Measurements from ENCODE around the gene PIEZO2. TPM values are rescaled to one million over a fixed set of nuclear protein-coding genes. Genes with fewer than 3 reads are reported as not detected.

Gene PIEZO2
- total RNA-seq, 4 donors from 2014 or later = 2.4 to 5.2 (median 3.3) TPM

GRCh38 chr18:11096411-11096810 lies 53.0 kb downstream of the PIEZO2 start:
- no peak for DNase-seq (ENCODE audit: extremely low spot score)
- Histone ChIP-seq H3K4me1 (peaks cover 0 to 16% (median 14%) of the 10 kb centered on the region in 4 donors), H3K27me3 (no peaks in the 10 kb centered on the region), H3K36me3 (no peaks in the 10 kb centered on the region), H3K9me3 (no peaks in the 10 kb centered on the region), H3K27ac (replicated peaks in 1 of 4) (no peak overlapping the region), H3K4me3 (no peak overlapping the region)
- intact Hi-C loops (cut with DNase I) = no loop called here
- TF ChIP-seq POLR2A (IDR thresholded peaks at IDR 0.05; ENCODE audit: low read depth) (no peak), POLR2AphosphoS5 (IDR thresholded peaks at IDR 0.05) (no peak), EP300 (IDR thresholded peaks at IDR 0.05) (no peak), CTCF (IDR thresholded peaks at IDR 0.05) (no peak)
- 48% methylated on average over 5 of the region's 5 CpGs for WGBS

DNA sequence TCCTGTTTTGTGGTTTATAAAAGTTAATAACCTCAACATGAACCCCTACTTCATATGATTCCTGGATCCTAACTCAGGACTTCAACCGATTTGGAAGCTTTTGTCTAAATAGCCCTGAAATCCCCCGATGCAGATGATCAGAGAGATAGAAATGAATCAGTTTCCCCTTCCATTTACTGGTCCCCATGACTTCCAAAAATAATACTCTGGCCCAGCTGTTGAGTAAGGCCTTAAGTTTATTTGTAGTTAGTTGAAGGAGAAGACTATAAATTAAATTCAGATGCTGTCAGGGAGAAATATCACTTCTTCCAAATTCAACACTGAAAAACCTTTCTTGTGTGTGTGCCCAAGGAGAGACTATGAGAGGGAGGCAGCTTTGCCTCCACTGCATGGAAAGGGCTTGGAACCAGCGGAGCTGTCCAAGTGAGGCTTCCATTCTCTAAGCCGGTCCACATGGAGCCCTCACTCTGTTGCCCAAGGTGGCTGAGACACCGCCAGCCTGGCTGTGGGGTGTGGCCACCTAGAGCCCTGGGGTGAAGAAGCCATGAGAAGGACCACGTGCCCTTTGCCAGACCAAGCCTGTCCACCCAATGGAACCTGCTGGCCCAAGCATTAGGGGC lies 53.6 kb downstream of the PIEZO2 start:
- intact Hi-C loops (cut with DNase I) = no loop called here
- Histone ChIP-seq H3K36me3 (no peaks in the 10 kb centered on the region), H3K9me3 (no peaks in the 10 kb centered on the region), H3K27ac (replicated peaks in 1 of 4) (no peak overlapping the region), H3K4me3 (no peak overlapping the region), H3K27me3 (no peaks in the 10 kb centered on the region), H3K4me1 (peaks cover 0 to 16% (median 14%) of the 10 kb centered on the region in 4 donors)
- no peak for DNase-seq (ENCODE audit: extremely low spot score)
- WGBS = 72% methylated on average over 3 of the region's 6 CpGs
- TF ChIP-seq CTCF (IDR thresholded peaks at IDR 0.05) = no peak
- TF ChIP-seq EP300 (IDR thresholded peaks at IDR 0.05) = no peak
- no peak for TF ChIP-seq POLR2A (IDR thresholded peaks at IDR 0.05; ENCODE audit: low read depth)
- TF ChIP-seq POLR2AphosphoS5 (IDR thresholded peaks at IDR 0.05) = no peak

GRCh38 chr18:11095211-11095610 lies 54.2 kb downstream of the PIEZO2 start:
- peaks cover 0 to 16% (median 14%) of the 10 kb centered on the region in 4 donors for H3K4me1 ChIP-seq
- H3K27me3 ChIP-seq = no peaks in the 10 kb centered on the region
- no peaks in the 10 kb centered on the region for H3K9me3 ChIP-seq
- TF ChIP-seq CTCF (IDR thresholded peaks at IDR 0.05) (no peak), EP300 (IDR thresholded peaks at IDR 0.05) (no peak), POLR2A (IDR thresholded peaks at IDR 0.05; ENCODE audit: low read depth) (no peak), POLR2AphosphoS5 (IDR thresholded peaks at IDR 0.05) (no peak)
- no peak overlapping the region for H3K27ac ChIP-seq (replicated peaks in 1 of 4)
- DNase-seq (ENCODE audit: extremely low spot score) = no peak
- H3K36me3 ChIP-seq = no peaks in the 10 kb centered on the region
- H3K4me3 ChIP-seq = no peak overlapping the region
- intact Hi-C loops (cut with DNase I) = no loop called here
- 80% methylated on average over 5 of the region's 5 CpGs for WGBS

DNA sequence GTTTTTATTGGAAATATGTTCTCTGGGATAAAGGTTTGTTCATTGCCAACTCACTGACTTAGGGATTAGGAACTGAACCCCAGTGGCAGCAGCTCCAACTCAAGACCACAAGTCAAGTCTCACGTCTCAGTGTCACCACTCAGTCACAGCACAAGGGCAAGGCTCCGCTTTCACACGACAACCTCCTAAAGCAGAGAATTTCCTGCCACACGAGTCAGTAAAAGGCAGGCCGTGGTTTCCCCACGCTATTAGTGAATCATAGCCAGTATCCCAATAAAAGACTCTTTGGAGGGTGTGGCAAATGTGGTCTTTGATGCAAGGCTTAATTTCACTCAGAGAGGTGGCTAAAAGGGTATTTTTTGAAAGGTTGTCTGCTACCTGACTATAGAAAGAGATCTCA lies 57.6 kb downstream of the PIEZO2 start:
- Histone ChIP-seq H3K27me3 (no peaks in the 10 kb centered on the region), H3K4me3 (no peak overlapping the region), H3K4me1 (peaks cover 0 to 14% (median 9%) of the 10 kb centered on the region in 4 donors), H3K9me3 (no peaks in the 10 kb centered on the region), H3K27ac (replicated peaks in 1 of 4) (no peak overlapping the region), H3K36me3 (no peaks in the 10 kb centered on the region)
- peak; percentile 53 for DNase-seq (ENCODE audit: extremely low spot score)
- 83% methylated on average over 6 of the region's 6 CpGs for WGBS
- TF ChIP-seq POLR2A (IDR thresholded peaks at IDR 0.05; ENCODE audit: low read depth) (no peak), POLR2AphosphoS5 (IDR thresholded peaks at IDR 0.05) (no peak), CTCF (IDR thresholded peaks at IDR 0.05) (no peak), EP300 (IDR thresholded peaks at IDR 0.05) (no peak)
- intact Hi-C loops (cut with DNase I) = no loop called here
